ENCODE measurements around the gene FAM131C.

Gene FAM131C

GRCh38 chr1:16074217-16074616, 766 bp upstream of the FAM131C start:
- H3K9me3 ChIP-seq, result no peaks in the 10 kb centered on the region
- no peak for TF ChIP-seq CTCF (IDR thresholded peaks at IDR 0.05)
- H3K4me1 ChIP-seq (ENCODE audit: control insufficient read depth in 1 of 2, insufficient read depth in 1 of 2, low read depth in 1 of 2, low read length in 1 of 2), result peaks cover 2 to 3% of the 10 kb centered on the region in 2 experiments
- H3K4me3 ChIP-seq (ENCODE audit: low read depth in 1 of 2, low read length in 1 of 2), result no peak overlapping the region
- peaks cover 63% of the 10 kb centered on the region for H3K27me3 ChIP-seq
- H3K27ac ChIP-seq, result no peak overlapping the region
- no peaks in the 10 kb centered on the region for H3K36me3 ChIP-seq

GRCh38 chr1:16072616-16073484, 601 bp downstream of the FAM131C start:
- H3K36me3 ChIP-seq, result no peaks in the 10 kb centered on the region
- no peak for TF ChIP-seq CTCF (IDR thresholded peaks at IDR 0.05)
- peaks cover 2 to 3% of the 10 kb centered on the region in 2 experiments for H3K4me1 ChIP-seq (ENCODE audit: control insufficient read depth in 1 of 2, insufficient read depth in 1 of 2, low read depth in 1 of 2, low read length in 1 of 2)
- H3K27me3 ChIP-seq, result peaks cover 70% of the 10 kb centered on the region
- no peaks in the 10 kb centered on the region for H3K9me3 ChIP-seq
- H3K4me3 ChIP-seq (ENCODE audit: low read depth in 1 of 2, low read length in 1 of 2), result no peak overlapping the region
- no peak overlapping the region for H3K27ac ChIP-seq

GRCh38 chr1:16072095-16072494, 1.4 kb downstream of the FAM131C start:
- no peak overlapping the region for H3K4me3 ChIP-seq (ENCODE audit: low read depth in 1 of 2, low read length in 1 of 2)
- H3K27ac ChIP-seq, result no peak overlapping the region
- H3K4me1 ChIP-seq (ENCODE audit: control insufficient read depth in 1 of 2, insufficient read depth in 1 of 2, low read depth in 1 of 2, low read length in 1 of 2), result peaks cover 2 to 3% of the 10 kb centered on the region in 2 experiments
- H3K27me3 ChIP-seq, result peaks cover 75% of the 10 kb centered on the region
- no peaks in the 10 kb centered on the region for H3K36me3 ChIP-seq
- no peak for TF ChIP-seq CTCF (IDR thresholded peaks at IDR 0.05)
- no peaks in the 10 kb centered on the region for H3K9me3 ChIP-seq

GRCh38 chr1:16071614-16072013, 1.8 kb downstream of the FAM131C start:
- Histone ChIP-seq H3K27ac (no peak overlapping the region), H3K4me1 (ENCODE audit: control insufficient read depth in 1 of 2, insufficient read depth in 1 of 2, low read depth in 1 of 2, low read length in 1 of 2) (peaks cover 2 to 3% of the 10 kb centered on the region in 2 experiments), H3K4me3 (ENCODE audit: low read depth in 1 of 2, low read length in 1 of 2) (no peak overlapping the region), H3K36me3 (no peaks in the 10 kb centered on the region), H3K9me3 (no peaks in the 10 kb centered on the region), H3K27me3 (peaks cover 80% of the 10 kb centered on the region)
- TF ChIP-seq CTCF (IDR thresholded peaks at IDR 0.05), result no peak

- Histone ChIP-seq H3K27ac (no peak overlapping the region), H3K27me3 (peaks cover 83% of the 10 kb centered on the region), H3K36me3 (no peaks in the 10 kb centered on the region), H3K9me3 (no peaks in the 10 kb centered on the region), H3K4me3 (ENCODE audit: low read depth in 1 of 2, low read length in 1 of 2) (no peak overlapping the region), H3K4me1 (ENCODE audit: control insufficient read depth in 1 of 2, insufficient read depth in 1 of 2, low read depth in 1 of 2, low read length in 1 of 2) (peaks cover 2 to 3% of the 10 kb centered on the region in 2 experiments)
- TF ChIP-seq CTCF (IDR thresholded peaks at IDR 0.05), result no peak
Observed at GRCh38 chr1:16070640-16071355, 2.7 kb downstream of the FAM131C start.

All from neutrophil (primary cell).